ENCODE data around the gene TMEM40.
A peak's percentile ranks its signal among the peaks of the same experiment; 100 is the strongest.
"Not testable (repeated sequence)": the region's sequence is repeated elsewhere in the genome, so short reads cannot be mapped to it uniquely, and the experiment has no call there.

Gene TMEM40

GRCh38 chr3:12787967-12788690 lies 29.1 kb upstream of the TMEM40 start:
- H3K23ac ChIP-seq (ENCODE audit: low read length in 2 of 2); H3K4ac ChIP-seq (ENCODE audit: low read depth in 1 of 2, low read length in 2 of 2); DNase-seq; H2BK120ac ChIP-seq (ENCODE audit: low read depth, low read length); H3K9me3 ChIP-seq (ENCODE audit: control insufficient read depth, low read length); H4K91ac ChIP-seq (ENCODE audit: low read length); H2AFZ ChIP-seq (ENCODE audit: low read depth, low read length); H2AK5ac ChIP-seq (ENCODE audit: low read length, severe bottlenecking); H3K4me3 ChIP-seq (ENCODE audit: insufficient read depth in 1 of 2, low read depth in 1 of 2, low read length in 2 of 2); H3K36me3 ChIP-seq (ENCODE audit: control insufficient read depth in 1 of 2, insufficient read depth in 2 of 2, low read depth in 1 of 2, low read length in 2 of 2); H2BK12ac ChIP-seq (ENCODE audit: low read length in 2 of 2); H2BK5ac ChIP-seq (ENCODE audit: low read depth, low read length, poor library complexity, severe bottlenecking); H3K79me1 ChIP-seq (replicated peaks; ENCODE audit: low read length, poor library complexity, severe bottlenecking); H2BK15ac ChIP-seq (ENCODE audit: low read depth, poor library complexity, severe bottlenecking); H3K18ac ChIP-seq (ENCODE audit: low read depth in 1 of 2, low read length in 2 of 2); H3K4me2 ChIP-seq (ENCODE audit: low read length, poor library complexity, severe bottlenecking); H3K4me1 ChIP-seq (ENCODE audit: control insufficient read depth, insufficient read depth, low read depth, low read length); H4K8ac ChIP-seq (ENCODE audit: low read length); H3K9ac ChIP-seq (ENCODE audit: low read length); H3K27ac ChIP-seq (ENCODE audit: low read length, poor library complexity, severe bottlenecking); H3K14ac ChIP-seq (ENCODE audit: low read length in 2 of 2): not testable (repeated sequence)
- peaks cover 4 to 29% of the 10 kb centered on the region in 2 experiments for H3K27me3 ChIP-seq (ENCODE audit: control insufficient read depth in 1 of 2, insufficient read depth in 1 of 2, low read length in 2 of 2)
- WGBS = 87% methylated on average over 23 of the region's 23 CpGs

GRCh38 chr3:12787346-12787745 lies 28.3 kb upstream of the TMEM40 start:
- not testable (repeated sequence) for H3K9me3 ChIP-seq (ENCODE audit: control insufficient read depth, low read length); H2BK15ac ChIP-seq (ENCODE audit: low read depth, poor library complexity, severe bottlenecking); H2BK12ac ChIP-seq (ENCODE audit: low read length in 2 of 2); H3K14ac ChIP-seq (ENCODE audit: low read length in 2 of 2); H3K4me2 ChIP-seq (ENCODE audit: low read length, poor library complexity, severe bottlenecking); H4K8ac ChIP-seq (ENCODE audit: low read length); H3K4me3 ChIP-seq (ENCODE audit: insufficient read depth in 1 of 2, low read depth in 1 of 2, low read length in 2 of 2); H2BK120ac ChIP-seq (ENCODE audit: low read depth, low read length); H3K9ac ChIP-seq (ENCODE audit: low read length); H3K23ac ChIP-seq (ENCODE audit: low read length in 2 of 2); H3K4ac ChIP-seq (ENCODE audit: low read depth in 1 of 2, low read length in 2 of 2); H4K91ac ChIP-seq (ENCODE audit: low read length); H3K36me3 ChIP-seq (ENCODE audit: control insufficient read depth in 1 of 2, insufficient read depth in 2 of 2, low read depth in 1 of 2, low read length in 2 of 2); H2AK5ac ChIP-seq (ENCODE audit: low read length, severe bottlenecking); H3K18ac ChIP-seq (ENCODE audit: low read depth in 1 of 2, low read length in 2 of 2); H3K27ac ChIP-seq (ENCODE audit: low read length, poor library complexity, severe bottlenecking); H2BK5ac ChIP-seq (ENCODE audit: low read depth, low read length, poor library complexity, severe bottlenecking); H3K4me1 ChIP-seq (ENCODE audit: control insufficient read depth, insufficient read depth, low read depth, low read length); H3K79me1 ChIP-seq (replicated peaks; ENCODE audit: low read length, poor library complexity, severe bottlenecking); H2AFZ ChIP-seq (ENCODE audit: low read depth, low read length)
- peak; percentile 61 for DNase-seq
- WGBS = 21% methylated on average over 9 of the region's 9 CpGs
- peaks cover 4 to 37% of the 10 kb centered on the region in 2 experiments for H3K27me3 ChIP-seq (ENCODE audit: control insufficient read depth in 1 of 2, insufficient read depth in 1 of 2, low read length in 2 of 2)

- no peak overlapping the region for H3K14ac ChIP-seq (ENCODE audit: low read length in 2 of 2)
- no peak overlapping the region for H3K27ac ChIP-seq (ENCODE audit: low read length, poor library complexity, severe bottlenecking)
- no peak overlapping the region for H2AK5ac ChIP-seq (ENCODE audit: low read length, severe bottlenecking)
- H3K18ac ChIP-seq (ENCODE audit: low read depth in 1 of 2, low read length in 2 of 2) = no peak overlapping the region
- peaks cover 4 to 43% of the 10 kb centered on the region in 2 experiments for H3K27me3 ChIP-seq (ENCODE audit: control insufficient read depth in 1 of 2, insufficient read depth in 1 of 2, low read length in 2 of 2)
- no peak overlapping the region for H3K4me3 ChIP-seq (ENCODE audit: insufficient read depth in 1 of 2, low read depth in 1 of 2, low read length in 2 of 2)
- H4K8ac ChIP-seq (ENCODE audit: low read length) = no peak overlapping the region
- H3K9ac ChIP-seq (ENCODE audit: low read length) = no peak overlapping the region
- H2BK5ac ChIP-seq (ENCODE audit: low read depth, low read length, poor library complexity, severe bottlenecking) = no peak overlapping the region
- H3K79me1 ChIP-seq (replicated peaks; ENCODE audit: low read length, poor library complexity, severe bottlenecking) = no peaks in the 10 kb centered on the region
- H2BK12ac ChIP-seq (ENCODE audit: low read length in 2 of 2) = no peak overlapping the region
- no peak overlapping the region for H3K4me2 ChIP-seq (ENCODE audit: low read length, poor library complexity, severe bottlenecking)
- H4K91ac ChIP-seq (ENCODE audit: low read length) = no peak overlapping the region
- H3K4ac ChIP-seq (ENCODE audit: low read depth in 1 of 2, low read length in 2 of 2) = no peak overlapping the region
- no peak overlapping the region for H2AFZ ChIP-seq (ENCODE audit: low read depth, low read length)
- no peaks in the 10 kb centered on the region for H3K36me3 ChIP-seq (ENCODE audit: control insufficient read depth in 1 of 2, insufficient read depth in 2 of 2, low read depth in 1 of 2, low read length in 2 of 2)
- no peaks in the 10 kb centered on the region for H3K9me3 ChIP-seq (ENCODE audit: control insufficient read depth, low read length)
- 51% methylated on average over 4 of the region's 4 CpGs for WGBS
- no peak overlapping the region for H3K23ac ChIP-seq (ENCODE audit: low read length in 2 of 2)
- H3K4me1 ChIP-seq (ENCODE audit: control insufficient read depth, insufficient read depth, low read depth, low read length) = peaks cover 2% of the 10 kb centered on the region
- DNase-seq = no peak
- H2BK120ac ChIP-seq (ENCODE audit: low read depth, low read length) = no peak overlapping the region
- H2BK15ac ChIP-seq (ENCODE audit: low read depth, poor library complexity, severe bottlenecking) = no peak overlapping the region
Observed at GRCh38 chr3:12785096-12785495, 26.0 kb upstream of the TMEM40 start.

DNA sequence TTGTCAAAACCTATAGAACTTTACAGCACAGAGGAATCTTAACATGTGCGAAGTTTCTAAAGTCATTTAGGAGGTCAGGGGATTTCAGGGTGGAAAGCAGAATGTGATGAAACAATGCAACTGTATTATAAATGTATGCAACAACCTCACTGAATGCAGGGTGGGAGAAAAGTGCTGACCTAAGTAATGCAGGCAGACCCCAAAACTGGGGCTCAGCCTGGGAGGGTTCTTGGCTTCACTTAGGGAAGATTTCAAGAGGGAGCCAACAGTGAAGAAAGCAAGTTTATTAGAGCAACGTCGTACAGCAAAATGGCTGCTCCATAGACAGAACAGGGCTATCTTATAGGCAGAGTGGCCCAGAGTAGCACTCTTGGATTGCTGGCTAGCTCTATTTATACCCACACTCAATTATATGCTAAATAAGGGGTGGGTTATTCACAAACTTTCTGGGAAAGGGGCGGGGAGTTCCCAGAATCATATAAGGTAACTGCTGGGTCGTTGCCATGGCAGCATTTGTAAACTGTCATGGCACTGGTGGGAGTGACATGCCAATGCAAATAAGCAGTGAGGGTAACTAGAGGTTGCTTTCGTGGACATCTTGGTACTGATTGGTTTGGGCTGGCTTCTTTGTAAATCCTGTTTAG lies 23.2 kb upstream of the TMEM40 start:
- H2BK12ac ChIP-seq (ENCODE audit: low read length in 2 of 2) = no peak overlapping the region
- H3K4me1 ChIP-seq (ENCODE audit: control insufficient read depth, insufficient read depth, low read depth, low read length) = no peaks in the 10 kb centered on the region
- 60% methylated on average over 4 of the region's 6 CpGs for WGBS
- H2AFZ ChIP-seq (ENCODE audit: low read depth, low read length) = no peak overlapping the region
- peaks cover 4 to 44% of the 10 kb centered on the region in 2 experiments for H3K27me3 ChIP-seq (ENCODE audit: control insufficient read depth in 1 of 2, insufficient read depth in 1 of 2, low read length in 2 of 2)
- H4K8ac ChIP-seq (ENCODE audit: low read length) = no peak overlapping the region
- H2BK5ac ChIP-seq (ENCODE audit: low read depth, low read length, poor library complexity, severe bottlenecking) = no peak overlapping the region
- H3K9me3 ChIP-seq (ENCODE audit: control insufficient read depth, low read length) = no peaks in the 10 kb centered on the region
- H3K9ac ChIP-seq (ENCODE audit: low read length) = no peak overlapping the region
- H3K4me2 ChIP-seq (ENCODE audit: low read length, poor library complexity, severe bottlenecking) = no peak overlapping the region
- no peaks in the 10 kb centered on the region for H3K79me1 ChIP-seq (replicated peaks; ENCODE audit: low read length, poor library complexity, severe bottlenecking)
- no peak overlapping the region for H4K91ac ChIP-seq (ENCODE audit: low read length)
- no peak overlapping the region for H3K4ac ChIP-seq (ENCODE audit: low read depth in 1 of 2, low read length in 2 of 2)
- H2BK120ac ChIP-seq (ENCODE audit: low read depth, low read length) = no peak overlapping the region
- no peak overlapping the region for H2AK5ac ChIP-seq (ENCODE audit: low read length, severe bottlenecking)
- H3K4me3 ChIP-seq (ENCODE audit: insufficient read depth in 1 of 2, low read depth in 1 of 2, low read length in 2 of 2) = no peak overlapping the region
- no peak overlapping the region for H2BK15ac ChIP-seq (ENCODE audit: low read depth, poor library complexity, severe bottlenecking)
- H3K14ac ChIP-seq (ENCODE audit: low read length in 2 of 2) = no peak overlapping the region
- H3K23ac ChIP-seq (ENCODE audit: low read length in 2 of 2) = no peak overlapping the region
- no peak overlapping the region for H3K27ac ChIP-seq (ENCODE audit: low read length, poor library complexity, severe bottlenecking)
- H3K36me3 ChIP-seq (ENCODE audit: control insufficient read depth in 1 of 2, insufficient read depth in 2 of 2, low read depth in 1 of 2, low read length in 2 of 2) = no peaks in the 10 kb centered on the region
- DNase-seq = peak; percentile 66
- H3K18ac ChIP-seq (ENCODE audit: low read depth in 1 of 2, low read length in 2 of 2) = no peak overlapping the region
